NCI-H774 (cell line): ENCODE data around the gene LYSMD2.
A peak's percentile ranks its signal among the peaks of the same experiment; 100 is the strongest.

Source experiments
- DNase-seq: peaks from one replicate; lab custom pipeline; 2025; lab: John Stamatoyannopoulos, UW

The LYSMD2 gene

DNA sequence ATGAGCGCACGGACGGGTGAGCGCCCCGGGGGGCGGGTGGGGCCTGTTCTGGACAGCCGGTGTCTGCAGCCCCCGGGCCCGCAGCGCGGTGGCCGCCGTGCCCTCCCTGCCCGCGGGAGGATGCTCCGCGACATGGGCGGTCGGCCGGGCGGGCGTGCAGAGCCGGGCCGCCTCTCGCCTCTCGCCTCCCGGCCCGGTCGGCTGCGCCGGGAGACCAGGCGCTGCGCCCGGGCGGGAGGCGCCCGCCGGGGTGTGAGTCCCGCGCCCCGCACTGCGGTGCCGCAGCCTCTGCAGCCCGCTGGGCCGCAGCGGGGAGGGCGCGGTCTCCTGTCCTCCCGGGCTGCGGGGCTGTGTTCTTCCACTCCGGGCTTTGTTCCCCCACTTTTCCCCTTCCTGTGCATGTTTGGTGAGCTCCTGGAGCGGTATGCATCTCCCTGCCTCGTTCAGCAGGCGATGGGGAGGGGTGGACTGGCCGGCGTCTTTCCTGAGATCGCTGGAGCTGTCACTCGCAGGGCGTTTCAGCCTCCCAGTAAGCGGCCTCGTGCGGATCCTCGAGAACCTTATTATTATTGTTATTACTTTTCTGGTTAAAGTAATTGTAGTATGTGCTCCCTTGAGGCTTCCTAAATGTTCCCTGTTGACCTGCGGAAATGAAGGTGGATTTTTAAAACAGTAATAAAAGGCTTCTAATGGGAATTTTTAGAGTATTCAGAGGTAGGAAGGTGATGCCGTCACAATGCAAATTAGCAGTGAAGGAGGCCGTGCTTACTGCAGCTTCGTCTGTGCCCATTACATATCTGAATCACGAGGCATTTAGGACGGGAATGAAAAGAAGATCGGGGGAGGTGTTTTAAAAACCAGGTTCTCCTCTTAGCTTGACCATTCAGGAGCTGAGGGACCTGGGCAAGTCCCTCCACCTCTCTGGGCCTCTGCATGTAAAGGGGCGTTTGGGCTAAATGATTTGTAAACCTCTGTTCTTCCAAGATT lies 14.5 kb upstream of the LYSMD2 start:
- DNase-seq, result no peak

DNA sequence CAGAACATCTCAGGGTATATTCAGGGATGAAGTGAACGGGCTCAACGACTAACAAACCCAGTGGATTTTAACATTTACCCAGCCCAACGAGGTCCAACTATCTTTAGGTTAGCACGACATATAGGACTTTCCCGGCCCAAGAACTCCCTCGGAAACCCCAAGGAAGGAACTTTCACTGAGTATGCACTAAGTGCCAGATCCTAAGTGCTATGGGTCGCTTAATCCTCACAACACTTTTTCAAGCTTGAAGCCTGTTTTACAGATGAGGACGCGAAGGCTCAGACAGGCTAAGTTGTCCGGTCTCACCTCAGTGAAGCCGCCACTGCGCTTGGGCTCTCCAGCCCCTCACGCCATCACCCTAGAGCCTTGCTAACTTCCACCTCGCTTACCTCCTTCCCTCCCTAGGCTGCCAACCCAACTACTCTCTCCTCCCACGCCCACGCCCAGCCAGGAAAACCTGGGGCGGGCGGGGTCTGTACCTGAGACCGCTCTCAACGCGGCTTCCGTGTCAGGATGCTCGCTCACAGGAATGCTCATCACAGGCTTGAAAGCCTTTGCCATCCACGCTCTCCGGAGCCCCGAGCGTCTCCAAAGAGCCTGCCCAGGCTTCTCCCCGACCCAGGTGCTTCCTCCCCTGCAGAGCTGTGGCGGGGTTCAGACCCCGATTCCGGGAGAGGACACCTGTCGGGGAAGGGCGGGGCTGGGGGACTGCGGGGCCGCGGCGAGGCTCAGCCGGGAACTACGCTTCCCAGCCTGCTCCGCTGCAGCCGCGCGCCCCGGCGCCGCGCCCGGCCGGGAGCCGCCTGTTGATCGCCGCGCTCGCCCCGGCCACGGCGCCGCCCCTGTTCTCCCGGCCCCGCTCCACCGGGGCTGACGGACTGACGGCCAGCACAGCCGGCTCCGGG lies 13.6 kb upstream of the LYSMD2 start, which contains the start of gene TMOD2:
TMOD2 (plus strand) TSS at position 806 of the 905 bp plus-strand sequence. CDS start 14,845 bp downstream, outside the sequence.
- peak; percentile 65 for DNase-seq

- DNase-seq, result no peak
These were observed 12.7 kb upstream of the LYSMD2 start for GRCh38 chr15:51750186-51750585.

DNA sequence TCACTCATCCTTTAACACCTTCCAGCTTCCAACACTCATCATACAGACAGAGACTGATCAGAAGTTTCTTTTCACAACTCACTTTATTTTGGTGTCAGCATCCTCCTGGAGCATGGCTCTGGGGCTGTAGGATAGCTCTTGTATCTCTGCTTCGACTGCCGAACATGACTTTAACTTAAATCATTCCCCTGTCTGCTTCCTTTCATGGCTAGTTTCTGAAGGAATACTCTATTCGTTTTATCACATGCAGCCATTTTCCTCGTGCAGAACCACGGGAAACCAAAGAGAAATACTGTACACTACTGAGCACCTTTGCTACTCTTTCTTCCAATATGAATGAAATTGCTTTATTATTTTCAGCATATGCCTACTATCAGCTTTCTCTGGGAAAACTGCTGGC lies 11.9 kb upstream of the LYSMD2 start:
- no peak for DNase-seq

DNA sequence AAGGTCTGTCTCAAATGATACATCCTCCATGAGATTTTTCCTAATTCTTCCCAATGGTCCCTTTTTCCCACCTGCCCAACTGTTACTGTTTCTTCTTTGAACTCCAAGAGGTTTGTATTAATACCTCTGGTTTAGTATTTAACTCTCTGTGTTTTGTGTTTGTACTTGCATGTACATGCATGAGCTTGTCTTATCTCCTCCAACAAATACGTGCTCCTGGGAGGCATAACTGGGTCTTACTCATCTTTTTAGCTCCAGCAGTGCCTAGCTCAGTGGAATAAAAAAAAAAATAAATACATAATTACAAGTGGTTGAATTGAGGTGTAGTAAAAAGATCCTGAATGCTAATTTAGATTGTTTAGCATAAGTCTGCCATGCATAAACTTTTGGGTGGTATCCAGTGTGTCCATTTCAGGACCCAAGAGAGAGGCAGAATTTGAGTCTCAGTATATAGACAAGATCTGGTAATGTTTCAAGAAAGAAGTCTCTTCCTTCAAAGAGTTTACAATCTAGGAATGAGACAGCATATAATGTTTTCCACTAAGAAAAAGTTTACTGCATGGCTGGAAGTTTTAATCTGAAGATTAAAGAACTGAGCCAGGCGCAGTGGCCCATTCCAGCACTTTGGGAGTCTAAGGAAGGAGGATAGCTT lies 1.7 kb upstream of the LYSMD2 start:
- DNase-seq, result no peak

GRCh38 chr15:51738553-51738952 lies 1.1 kb upstream of the LYSMD2 start:
- DNase-seq, result no peak

DNA sequence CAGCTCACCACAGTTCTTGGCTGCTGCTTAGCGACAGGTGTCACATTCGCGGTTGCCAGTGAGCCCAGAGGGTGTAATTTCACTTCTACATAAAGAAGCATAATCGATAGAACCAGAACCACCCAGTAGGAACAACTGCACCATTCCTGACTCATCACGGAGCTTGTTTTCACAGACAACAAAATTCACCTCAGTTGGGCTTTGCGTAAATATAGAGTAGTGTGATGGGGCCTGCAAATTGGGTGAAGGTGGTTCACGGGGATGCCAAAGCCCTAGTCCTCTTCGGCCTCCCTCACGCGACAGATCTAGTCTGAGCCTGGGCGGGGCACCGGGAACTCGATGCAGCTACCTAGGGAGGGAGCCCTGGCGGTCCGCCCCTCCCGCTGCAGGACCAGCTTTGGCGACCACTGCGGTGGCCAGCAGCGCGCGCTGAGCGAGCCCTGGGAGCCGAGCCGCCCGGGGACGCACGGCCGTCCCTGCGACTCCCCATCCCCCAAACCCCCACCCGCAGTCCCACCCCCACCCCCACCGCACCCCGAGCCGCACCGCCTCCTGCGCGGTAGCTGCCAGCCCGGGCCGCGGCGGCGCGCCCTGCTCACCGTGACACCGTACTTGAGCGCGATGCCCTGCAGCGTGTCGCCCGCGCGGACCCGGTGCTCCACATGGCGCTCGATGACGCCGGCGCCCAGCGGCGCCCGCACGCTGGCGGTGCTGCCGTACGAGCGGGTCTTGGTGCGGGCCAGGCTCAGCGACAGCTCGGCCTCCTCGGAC lies 519 bp downstream of the LYSMD2 start:
- DNase-seq, result peak; percentile 56

- no peak for DNase-seq
These were observed 1.4 kb downstream of the LYSMD2 start for GRCh38 chr15:51736069-51736468.

GRCh38 chr15:51735228-51736010 lies 2.0 kb downstream of the LYSMD2 start:
- no peak for DNase-seq

- no peak for DNase-seq
These were observed 4.8 kb downstream of the LYSMD2 start for GRCh38 chr15:51732646-51733045.

DNA sequence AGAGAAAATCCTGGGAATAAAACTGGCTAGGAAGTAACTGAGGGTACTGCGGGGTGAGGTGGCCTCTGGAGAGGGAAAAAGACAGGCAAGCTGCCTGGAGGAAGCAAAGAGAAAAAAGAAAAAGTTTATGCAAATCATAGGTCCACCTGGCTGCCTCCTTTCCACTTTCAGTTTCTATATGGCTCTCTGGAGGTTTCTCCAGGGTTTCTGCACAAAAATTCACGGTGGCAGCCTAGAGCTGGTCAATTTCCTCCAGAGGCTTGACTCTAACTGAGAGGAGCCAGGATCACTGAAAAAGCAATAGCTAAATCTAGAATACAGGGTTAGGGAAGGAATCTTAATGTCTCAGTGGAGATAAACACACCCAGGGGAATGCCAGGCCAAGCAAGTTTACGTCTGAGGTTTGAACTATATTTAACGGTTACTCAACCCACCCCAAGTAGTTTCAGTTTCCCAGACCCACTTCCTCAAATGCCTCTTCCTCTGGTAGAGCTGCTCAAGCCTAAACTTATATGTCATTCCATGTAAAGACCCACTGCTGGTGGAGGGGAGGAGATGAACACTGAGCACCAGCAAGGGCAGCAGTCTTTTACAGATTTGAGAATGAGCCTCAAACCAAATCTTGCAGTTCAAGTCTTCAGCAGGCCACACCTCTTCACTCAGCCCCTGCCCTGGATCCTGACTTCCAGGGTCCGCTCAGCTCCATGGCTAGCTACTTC lies 5.7 kb downstream of the LYSMD2 start:
- no peak for DNase-seq

DNA sequence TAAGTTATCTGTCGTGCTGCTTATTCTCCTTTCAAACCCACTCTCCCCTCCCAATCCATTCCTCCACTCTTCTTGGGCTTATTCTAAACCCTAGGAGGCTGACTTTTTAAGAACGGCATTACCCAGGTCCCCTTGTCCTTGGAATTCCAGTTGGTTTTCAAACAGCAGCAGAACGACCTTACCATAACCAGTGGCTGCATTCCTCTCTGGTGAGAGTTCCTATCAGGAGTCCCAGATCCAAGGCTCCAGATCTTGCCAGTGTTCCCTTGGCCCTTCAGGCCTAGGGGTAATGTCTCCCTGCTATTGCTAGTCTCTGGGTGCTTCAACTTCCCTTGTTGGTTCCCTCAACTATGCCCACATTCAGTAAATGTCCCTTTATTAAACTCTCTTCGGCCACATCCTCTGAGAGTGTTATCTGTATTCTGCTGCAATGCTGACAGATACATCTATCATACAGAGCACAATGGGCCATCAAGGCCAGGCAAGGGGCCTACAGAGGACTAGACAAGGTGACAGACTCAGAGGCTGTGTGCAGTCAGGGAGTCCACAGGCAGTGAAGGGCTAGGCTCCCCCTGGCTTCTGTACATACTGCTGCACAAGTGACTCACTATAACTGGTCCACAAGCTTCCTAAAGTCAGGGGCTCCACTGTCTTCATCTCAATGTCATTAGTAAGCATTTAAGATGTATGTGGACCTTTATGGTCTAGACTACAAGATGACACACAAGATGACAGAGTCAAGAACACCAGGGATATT lies 10.1 kb downstream of the LYSMD2 start:
- DNase-seq, result no peak

- DNase-seq, result no peak
These were observed 11.0 kb downstream of the LYSMD2 start for GRCh38 chr15:51726302-51727073.

- no peak for DNase-seq
These were observed 12.8 kb downstream of the LYSMD2 start for GRCh38 chr15:51724673-51725072.

DNA sequence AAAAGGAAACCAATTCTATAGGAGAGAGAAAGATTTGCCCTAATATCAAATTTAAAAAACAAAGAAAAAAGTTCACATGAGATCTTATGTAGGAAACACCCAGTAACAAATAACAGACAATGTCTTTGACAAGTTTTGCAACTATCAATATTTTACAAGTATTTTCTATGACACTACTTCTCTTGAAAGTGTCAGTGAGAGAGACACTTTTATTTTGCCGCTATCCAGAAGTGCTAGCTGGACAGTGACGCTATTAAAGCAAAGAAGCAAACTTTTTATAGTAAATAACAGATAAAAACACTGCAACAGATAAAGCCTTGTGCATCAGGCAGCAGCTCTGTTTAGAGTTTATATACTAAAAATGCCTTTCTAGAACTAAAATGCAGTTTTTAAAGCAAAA lies 13.3 kb downstream of the LYSMD2 start:
- no peak for DNase-seq

GRCh38 chr15:51721199-51721960 lies 16.1 kb downstream of the LYSMD2 start:
- DNase-seq, result no peak

DNA sequence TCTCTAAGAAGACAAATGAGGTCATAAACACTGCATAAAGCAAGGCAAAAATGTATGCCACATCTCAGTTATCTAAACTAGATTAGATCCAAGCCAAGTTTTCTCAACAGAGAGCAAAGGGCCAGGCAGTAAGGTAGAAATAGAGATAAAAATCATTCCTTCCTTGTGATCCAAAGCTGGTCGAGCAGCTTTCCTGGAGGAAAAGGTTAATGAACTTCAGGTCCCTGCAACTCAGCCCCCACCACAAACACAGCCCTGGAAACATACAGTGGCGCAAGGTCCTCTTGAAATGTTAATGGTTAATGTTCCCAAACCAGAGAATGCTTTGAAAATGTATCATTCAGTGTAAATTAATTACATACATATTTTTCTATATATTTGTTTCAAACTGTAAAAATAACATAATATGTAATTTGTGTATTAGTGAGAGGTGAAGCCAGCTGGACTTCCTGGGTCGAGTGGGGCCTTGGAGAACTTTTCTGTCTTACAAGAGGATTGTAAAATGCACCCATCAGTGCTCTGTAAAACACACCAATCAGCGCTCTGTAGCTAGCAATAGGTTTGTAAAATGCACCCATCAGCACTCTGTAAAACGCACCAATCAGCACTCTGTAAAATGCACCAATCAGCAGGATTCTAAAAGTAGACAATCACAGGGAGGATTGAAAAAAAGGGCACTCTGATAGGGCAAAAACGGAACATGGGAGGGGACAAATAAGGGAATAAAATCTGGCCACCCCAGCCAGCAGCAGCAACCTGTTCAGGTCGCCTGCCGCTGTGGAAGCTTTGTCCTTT lies 17.1 kb downstream of the LYSMD2 start:
- no peak for DNase-seq
